A549 (cell line): Measurements from ENCODE around the gene GRM7. TPM values are rescaled to one million over a fixed set of nuclear protein-coding genes. Genes with fewer than 3 reads are reported as not detected.

Experiments
- ATAC-seq, 2 experiments: fragments of 200-7000 bp in 1 of 2; fragments of >200 bp in 1 of 2; cut with Nextera tagmentation in 1 of 2; cut with Tn5 transposase in 1 of 2; 3 replicates each; pipeline versions ENCODE4 v1.8.0 to v1.9.1; 2018 to 2020; ENCODE audit warnings: mild to moderate bottlenecking in 1 of 2, moderate library complexity in 1 of 2
- CTCF ChIA-PET: fragments of 300-600 bp; sonication (Branson Sonifier 250); formaldehyde crosslinking; extraction: SDS; loops from one replicate; lab custom pipeline; 2021; ENCODE audit warnings: antibody characterized with exemption, inconsistent platforms; lab: Yijun Ruan, JAX
- POLR2A ChIA-PET: fragments of 350-600 bp; formaldehyde crosslinking; extraction: SDS; loops from one replicate; lab custom pipeline; 2021; ENCODE audit warnings: antibody characterized with exemption, inconsistent platforms; lab: Yijun Ruan, JAX
- DNase-seq, 2 experiments: peaks; one replicate each; pipeline versions ENCODE4 v3.0.0 to v3.0.0-alpha.2; 2011 to 2016; ENCODE audit warnings: low read depth in 1 of 2, low spot score in 1 of 2
- FAIRE-seq: peaks from 2 replicates; lab custom pipeline; 2011; peaks lifted over from hg19 to GRCh38; lab: Jason Lieb, UNC
- H3K27ac ChIP-seq, 2 experiments: fragments of >200 bp; sonication (Bioruptor Twin); formaldehyde crosslinking; 3 replicates each; pipeline ENCODE4 v1.5.1; 2016 to 2017
- H3K4me1 ChIP-seq: fragments of >200 bp; sonication (Bioruptor Twin); formaldehyde crosslinking; 3 replicates; pipeline ENCODE4 v1.6.1; 2016
- H3K4me2 ChIP-seq: fragments of >200 bp; sonication (Bioruptor Twin); formaldehyde crosslinking; 3 replicates; pipeline ENCODE4 v1.6.1; 2016
- H3K4me3 ChIP-seq: fragments of >200 bp; sonication (Bioruptor Twin); formaldehyde crosslinking; 3 replicates; pipeline ENCODE4 v1.5.1; 2016
- H3K9me3 ChIP-seq: fragments of >200 bp; sonication (Bioruptor Twin); formaldehyde crosslinking; 3 replicates; pipeline ENCODE4 v1.6.1; 2016
- BCL3 ChIP-seq: fragments of >200 bp; sonication (Bioruptor Twin); formaldehyde crosslinking; IDR thresholded peaks from 3 replicates; pipeline ENCODE4 v1.6.1; 2016
- CBX2 ChIP-seq: fragments of 200-600 bp; sonication (generic); IDR thresholded peaks from 2 replicates; pipeline ENCODE4 v1.6.1; 2016; ENCODE audit warnings: low read depth, mild to moderate bottlenecking, borderline replicate concordance
- CTCF ChIP-seq: fragments of >200 bp; sonication (Bioruptor Twin); formaldehyde crosslinking; IDR thresholded peaks from 3 replicates; pipeline ENCODE4 v1.5.1; 2016
- EHF ChIP-seq: fragments of 250-450 bp; sonication (Bioruptor Pico); IDR thresholded peaks from 2 replicates; pipeline ENCODE4 v1.5.0; 2020; ENCODE audit warnings: mild to moderate bottlenecking
- FOSL2 ChIP-seq, 2 experiments: fragments of 450-650 bp in 1 of 2; fragments of >200 bp in 1 of 2; sonication (Bioruptor Twin) in 1 of 2; formaldehyde crosslinking; IDR thresholded peaks; 2 replicates each; pipeline versions ENCODE4 v1.5.0 to v1.6.1; 2016 to 2020; ENCODE audit warnings: mild to moderate bottlenecking in 1 of 2, moderate library complexity in 1 of 2
- HDAC2 ChIP-seq: fragments of 200-600 bp; sonication (generic); IDR thresholded peaks from 2 replicates; pipeline ENCODE4 v1.6.1; 2016
- HMGXB4 ChIP-seq: fragments of 250-450 bp; sonication (Bioruptor Pico); IDR thresholded peaks from 2 replicates; pipeline ENCODE4 v1.5.0; 2021; ENCODE audit warnings: mild to moderate bottlenecking, moderate library complexity, borderline replicate concordance
- JUNB ChIP-seq: fragments of >200 bp; sonication (Bioruptor Twin); formaldehyde crosslinking; IDR thresholded peaks from 2 replicates; pipeline ENCODE4 v1.6.1; 2016
- KDM5A ChIP-seq: fragments of 200-600 bp; sonication (generic); IDR thresholded peaks from 2 replicates; pipeline ENCODE4 v1.6.1; 2016; ENCODE audit warnings: antibody characterized with exemption, mild to moderate bottlenecking
- NFE2L2 ChIP-seq: fragments of 150-350 bp; conservative IDR thresholded peaks from 2 replicates; pipeline ENCODE4 v1.6.1; 2014; ENCODE audit warnings: low read length
- NR3C1 ChIP-seq: fragments of >200 bp; sonication (Bioruptor Twin); formaldehyde crosslinking; IDR thresholded peaks from 3 replicates; pipeline ENCODE4 v1.6.1; 2017
- PBX3 ChIP-seq: IDR thresholded peaks from 2 replicates; pipeline ENCODE4 v1.6.1; 2012
- RARB ChIP-seq: fragments of 250-450 bp; sonication (Bioruptor Pico); IDR thresholded peaks from 2 replicates; pipeline ENCODE4 v1.8.0; 2021; ENCODE audit warnings: mild to moderate bottlenecking, moderate library complexity
- RCOR1 ChIP-seq: fragments of 150-350 bp; IDR thresholded peaks from 2 replicates; pipeline ENCODE4 v1.6.1; 2014; ENCODE audit warnings: antibody characterized with exemption, low read length, low read depth
- ZFP36 ChIP-seq: fragments of 450-650 bp; IDR thresholded peaks from 2 replicates; pipeline ENCODE4 v1.6.1; 2014; ENCODE audit warnings: borderline replicate concordance; ENCODE audit not compliant: partially characterized antibody
- ZSCAN20 ChIP-seq: fragments of 250-450 bp; sonication (Bioruptor Pico); IDR thresholded peaks from 2 replicates; pipeline ENCODE4 v1.8.0; 2022; ENCODE audit warnings: mild to moderate bottlenecking, moderate library complexity
- WGBS: methylation state at CpG from one replicate; pipeline ENCODE4 v1.1.6; 2017; ENCODE audit errors: missing lambda C conversion rate; 5-methylcytosine and 5-hydroxymethylcytosine counted together
- polyA plus RNA-seq, 4 experiments: library from polyadenylated mRNA; depleted of rRNA in 3 of 4; stranded (reverse); fragments of >200 nt; fragmentation: RNase III in 1 of 4; extraction: RNeasy Plus Mini Kit Qiagen cat#74134 plus additional on column Dnase treatment in 1 of 4; gene quantifications; 2 replicates in 3 of 4; 3 replicates in 1 of 4; pipeline ENCODE4 v1.2.3, GENCODE V29; 2011 to 2017

The GRM7 gene
- polyA plus RNA-seq, 2 of the 4 experiments (the other 2 are of a cell fraction), result not detected

- CTCF ChIA-PET, result no interaction called here
These were observed 343.3 kb downstream of the GRM7 start for GRCh38 chr3:7203969-7204847.

GRCh38 chr3:7204848-7205156 is 343.9 kb downstream of the GRM7 start:
- POLR2A ChIA-PET, result no interaction called here
- no peak for FAIRE-seq
- no peak overlapping the region for H3K4me3 ChIP-seq
- 0% methylated on average over 2 of the region's 2 CpGs for WGBS
- H3K27ac ChIP-seq, result no peak overlapping the region
- no peaks in the 10 kb centered on the region for H3K9me3 ChIP-seq
- ATAC-seq, result no peak
- H3K4me1 ChIP-seq, result no peaks in the 10 kb centered on the region
- no peak for DNase-seq
- TF ChIP-seq HMGXB4 (no peak), CTCF (no peak), HDAC2 (no peak), RCOR1 (no peak), EHF (no peak), CBX2 (no peak), KDM5A (no peak), NFE2L2 (no peak), BCL3 (no peak), PBX3 (no peak), FOSL2 (IDR thresholded peaks at IDR 0.05) (no peak), FOSL2 (CRISPR knock-in tag; IDR thresholded peaks at IDR 0.05) (no peak), ZFP36 (no peak), NR3C1 (no peak), RARB (CRISPR knock-in tag) (no peak), JUNB (no peak)
- CTCF ChIA-PET, result no interaction called here
- H3K4me2 ChIP-seq, result no peak overlapping the region

More at GRCh38 chr3:7203969-7204847, 343.3 kb downstream of the GRM7 start:
- Histone ChIP-seq H3K4me3 (no peak overlapping the region), H3K4me1 (no peaks in the 10 kb centered on the region), H3K4me2 (no peak overlapping the region), H3K27ac (no peak overlapping the region), H3K9me3 (no peaks in the 10 kb centered on the region)
- TF ChIP-seq ZSCAN20 (CRISPR knock-in tag) (no peak), CTCF (no peak)
- FAIRE-seq (no peak), ATAC-seq (no peak), DNase-seq (no peak)
- POLR2A ChIA-PET, result no interaction called here
- WGBS, result 6% methylated on average over 5 of the region's 5 CpGs
